GM19099 (cell line): Measurements from ENCODE around the gene PLEKHM2.

Experiments
- POLR2A ChIP-seq: IDR thresholded peaks from 3 replicates; pipeline ENCODE4 v1.6.1; 2011; ENCODE audit warnings: low read depth; ENCODE audit not compliant: insufficient read length; ENCODE audit errors: extremely low read depth

Gene PLEKHM2

GRCh38 chr1:15749399-15750291, 65.5 kb downstream of the PLEKHM2 start:
- no peak for TF ChIP-seq POLR2A

- no peak for TF ChIP-seq POLR2A
Measured at GRCh38 chr1:15750924-15751323, 66.8 kb downstream of the PLEKHM2 start.

- TF ChIP-seq POLR2A = no peak
Measured at GRCh38 chr1:15751717-15752116, 67.6 kb downstream of the PLEKHM2 start.

GRCh38 chr1:15753776-15754175, 69.7 kb downstream of the PLEKHM2 start:
- TF ChIP-seq POLR2A = no peak

GRCh38 chr1:15755021-15755645, 71.0 kb downstream of the PLEKHM2 start:
- no peak for TF ChIP-seq POLR2A

GRCh38 chr1:15755646-15756040, 71.5 kb downstream of the PLEKHM2 start:
- TF ChIP-seq POLR2A = no peak

- no peak for TF ChIP-seq POLR2A
Measured at GRCh38 chr1:15756143-15757015, 72.3 kb downstream of the PLEKHM2 start.

- no peak for TF ChIP-seq POLR2A
Measured at GRCh38 chr1:15757016-15757543, 73.0 kb downstream of the PLEKHM2 start.

GRCh38 chr1:15757575-15758342, 73.6 kb downstream of the PLEKHM2 start:
- TF ChIP-seq POLR2A = no peak

GRCh38 chr1:15758343-15758931, 74.3 kb downstream of the PLEKHM2 start, which contains the start of gene FBLIM1:
Gene FBLIM1 (plus strand): TSS chr1:15758795. CDS start chr1:15764984, 6,189 bp downstream.
- TF ChIP-seq POLR2A = no peak

GRCh38 chr1:15758953-15759661, 75.0 kb downstream of the PLEKHM2 start:
- no peak for TF ChIP-seq POLR2A

- no peak for TF ChIP-seq POLR2A
Measured at GRCh38 chr1:15760520-15761211, 76.5 kb downstream of the PLEKHM2 start.
